Loucy (cell line): ENCODE results near the gene KCNH2.

ENCODE experiments used
- EZH2phosphoT487 ChIP-seq: fragments of 200-600 bp; IDR thresholded peaks from 2 replicates; pipeline ENCODE4 v1.6.1; 2018; ENCODE audit warnings: antibody characterized with exemption, mild to moderate bottlenecking, moderate library complexity, borderline replicate concordance
- TF ChIP-seq, protein P1 (sequence below): fragments of 200-600 bp; sonication (generic); conservative IDR thresholded peaks from 2 replicates; pipeline ENCODE4 v1.5.1; 2014; ENCODE audit warnings: mild to moderate bottlenecking, antibody characterized with exemption, low read length

DNA sequence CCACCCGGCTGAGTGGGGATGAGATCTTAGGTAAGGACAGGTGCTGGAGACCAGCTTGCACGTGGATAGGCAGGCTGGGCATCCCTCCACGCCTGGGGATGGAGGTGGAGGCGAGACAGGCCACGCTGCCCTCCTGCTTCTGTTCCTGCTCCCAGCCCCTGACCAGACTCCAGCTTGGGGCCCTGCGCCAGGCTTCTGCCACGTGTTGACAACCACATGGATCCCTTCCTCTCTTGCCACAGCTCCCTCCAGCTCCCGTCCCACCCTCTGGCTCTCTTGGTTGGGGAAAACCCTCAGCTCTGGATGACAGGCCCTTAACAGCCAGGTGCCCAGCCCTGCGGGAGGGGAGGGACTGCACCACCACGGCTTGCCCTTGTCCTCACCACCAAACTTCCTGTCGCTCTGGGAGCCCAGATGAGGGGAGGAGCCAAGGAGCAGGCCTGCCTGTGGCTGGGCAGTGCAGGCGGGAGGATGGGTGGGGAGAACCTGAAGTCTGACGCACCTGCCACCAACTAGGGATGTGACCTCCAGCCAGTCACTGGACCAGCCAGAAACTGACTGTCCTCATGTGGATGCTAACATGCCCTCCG lies 36.0 kb downstream of the KCNH2 start:
- TF ChIP-seq, protein P1, sequence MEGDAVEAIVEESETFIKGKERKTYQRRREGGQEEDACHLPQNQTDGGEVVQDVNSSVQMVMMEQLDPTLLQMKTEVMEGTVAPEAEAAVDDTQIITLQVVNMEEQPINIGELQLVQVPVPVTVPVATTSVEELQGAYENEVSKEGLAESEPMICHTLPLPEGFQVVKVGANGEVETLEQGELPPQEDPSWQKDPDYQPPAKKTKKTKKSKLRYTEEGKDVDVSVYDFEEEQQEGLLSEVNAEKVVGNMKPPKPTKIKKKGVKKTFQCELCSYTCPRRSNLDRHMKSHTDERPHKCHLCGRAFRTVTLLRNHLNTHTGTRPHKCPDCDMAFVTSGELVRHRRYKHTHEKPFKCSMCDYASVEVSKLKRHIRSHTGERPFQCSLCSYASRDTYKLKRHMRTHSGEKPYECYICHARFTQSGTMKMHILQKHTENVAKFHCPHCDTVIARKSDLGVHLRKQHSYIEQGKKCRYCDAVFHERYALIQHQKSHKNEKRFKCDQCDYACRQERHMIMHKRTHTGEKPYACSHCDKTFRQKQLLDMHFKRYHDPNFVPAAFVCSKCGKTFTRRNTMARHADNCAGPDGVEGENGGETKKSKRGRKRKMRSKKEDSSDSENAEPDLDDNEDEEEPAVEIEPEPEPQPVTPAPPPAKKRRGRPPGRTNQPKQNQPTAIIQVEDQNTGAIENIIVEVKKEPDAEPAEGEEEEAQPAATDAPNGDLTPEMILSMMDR = no peak
- TF ChIP-seq EZH2phosphoT487 = no peak
